HUES6 (cell line): ENCODE measurements around the gene IQUB.
A peak's percentile ranks its signal among the peaks of the same experiment; 100 is the strongest.
"Not testable (repeated sequence)": the region's sequence is repeated elsewhere in the genome, so short reads cannot be mapped to it uniquely, and the experiment has no call there.

Experiments used
- H3K27ac ChIP-seq: 2 replicates; pipeline ENCODE4 v1.7.0; 2013; ENCODE audit warnings: low read depth, mild to moderate bottlenecking, low read length, inconsistent platforms
- H3K27me3 ChIP-seq: 2 replicates; pipeline ENCODE4 v1.6.1; 2013; ENCODE audit warnings: low read length; ENCODE audit not compliant: control insufficient read depth, insufficient read depth
- H3K36me3 ChIP-seq: 2 replicates; pipeline ENCODE4 v1.6.1; 2013; ENCODE audit warnings: low read length; ENCODE audit not compliant: control insufficient read depth, insufficient read depth
- H3K4me1 ChIP-seq: 2 replicates; pipeline ENCODE4 v1.6.1; 2013; ENCODE audit warnings: low read length; ENCODE audit not compliant: control insufficient read depth, insufficient read depth
- H3K4me3 ChIP-seq: 2 replicates; pipeline ENCODE4 v1.5.1; 2013; ENCODE audit warnings: low read depth, low read length
- H3K9ac ChIP-seq: one replicate; pipeline ENCODE4 v1.6.1; 2013; ENCODE audit warnings: mild to moderate bottlenecking, low read length
- H3K9me3 ChIP-seq: 2 replicates; pipeline ENCODE4 v1.6.1; 2013; ENCODE audit warnings: low read depth, low read length; ENCODE audit not compliant: control insufficient read depth, insufficient read depth

The IQUB gene

DNA sequence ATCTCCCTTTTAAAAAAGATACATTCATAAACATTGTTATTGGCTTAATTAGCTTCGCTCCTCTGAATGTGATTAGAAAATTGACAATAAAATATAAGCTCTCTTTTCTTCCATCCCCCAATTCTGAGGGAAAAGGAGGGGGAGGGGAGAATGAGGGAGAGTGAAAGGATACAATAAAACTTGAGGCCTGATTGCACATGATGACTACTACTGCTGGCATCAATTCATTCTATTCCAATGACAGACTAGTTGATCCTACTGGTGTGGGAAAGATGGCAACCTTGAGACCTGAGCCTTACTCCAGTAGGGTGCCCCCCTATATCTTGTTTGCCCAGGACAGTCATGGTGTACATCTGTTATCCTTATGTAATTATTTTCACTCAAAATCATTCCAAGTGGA lies 4.5 kb upstream of the IQUB start:
- Histone ChIP-seq H3K9ac (no peak overlapping the region), H3K9me3 (no peaks in the 10 kb centered on the region), H3K4me3 (no peak overlapping the region), H3K27ac (no peak overlapping the region), H3K36me3 (peaks cover 7% of the 10 kb centered on the region), H3K27me3 (peaks cover 4% of the 10 kb centered on the region), H3K4me1 (peaks cover 2% of the 10 kb centered on the region)

DNA sequence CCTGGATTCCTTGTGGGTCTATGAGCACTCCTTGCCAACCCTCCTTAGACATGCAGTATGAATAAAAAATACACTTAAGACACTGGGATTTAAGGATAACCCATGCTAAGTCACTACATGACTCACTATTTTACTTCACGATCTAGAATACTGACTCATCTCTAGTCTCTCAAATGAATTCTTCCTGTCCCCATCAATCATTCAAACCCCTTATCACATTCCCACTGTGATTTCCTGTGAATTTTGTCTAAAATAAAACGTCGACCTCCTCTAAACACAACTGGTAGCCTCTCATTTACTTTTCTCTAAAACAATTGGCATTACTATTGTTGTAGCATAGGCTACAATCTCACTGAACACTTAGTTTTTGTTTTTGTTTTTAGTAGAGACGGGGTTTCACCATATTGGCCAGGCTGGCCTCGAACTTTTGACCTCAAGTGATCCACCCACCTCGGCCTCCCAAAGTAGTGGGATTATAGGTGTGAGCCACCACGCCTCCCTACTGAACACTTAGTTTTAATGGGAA lies 3.9 kb upstream of the IQUB start:
- Histone ChIP-seq H3K27ac (no peak overlapping the region; the same call in 1 of the 2 replicates), H3K27me3 (peaks cover 10% of the 10 kb centered on the region), H3K9ac (no peak overlapping the region), H3K4me3 (no peak overlapping the region), H3K4me1 (peaks cover 4% of the 10 kb centered on the region), H3K36me3 (peaks cover 3% of the 10 kb centered on the region; the same call in 1 of the 2 replicates), H3K9me3 (no peaks in the 10 kb centered on the region)

DNA sequence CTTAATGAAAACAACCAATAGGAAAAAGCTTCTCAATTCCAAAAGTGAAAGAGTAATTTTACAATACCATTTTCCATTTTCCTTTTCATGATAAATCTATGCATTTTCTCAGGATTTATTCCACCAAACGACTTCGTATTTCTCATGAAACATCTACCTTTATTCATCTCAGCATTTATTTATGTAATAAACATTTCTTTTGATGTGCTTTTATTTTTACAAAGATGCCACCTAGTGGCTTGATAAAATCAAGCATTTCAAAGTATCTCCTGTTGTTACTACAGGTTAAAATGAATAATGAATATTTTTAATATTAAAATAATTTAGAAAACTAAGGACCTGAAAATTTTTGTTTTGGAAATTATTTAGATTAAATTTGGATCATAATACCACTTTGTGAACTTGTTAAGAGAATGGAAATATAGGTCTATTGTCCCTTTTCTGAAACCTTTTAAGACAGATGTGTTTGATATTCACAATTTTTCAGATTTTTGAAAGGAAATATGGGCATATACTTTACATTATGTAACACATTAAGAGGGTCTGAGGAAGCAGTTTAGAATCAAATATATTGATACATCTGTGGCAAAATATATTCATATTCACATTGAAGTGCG lies 2.7 kb upstream of the IQUB start:
- Histone ChIP-seq H3K4me3 (no peak overlapping the region), H3K27ac (no peak overlapping the region), H3K27me3 (peaks cover 18% of the 10 kb centered on the region), H3K4me1 (peaks cover 4% of the 10 kb centered on the region), H3K9ac (no peak overlapping the region), H3K36me3 (peaks cover 3% of the 10 kb centered on the region; the same call in 1 of the 2 replicates), H3K9me3 (no peaks in the 10 kb centered on the region)

DNA sequence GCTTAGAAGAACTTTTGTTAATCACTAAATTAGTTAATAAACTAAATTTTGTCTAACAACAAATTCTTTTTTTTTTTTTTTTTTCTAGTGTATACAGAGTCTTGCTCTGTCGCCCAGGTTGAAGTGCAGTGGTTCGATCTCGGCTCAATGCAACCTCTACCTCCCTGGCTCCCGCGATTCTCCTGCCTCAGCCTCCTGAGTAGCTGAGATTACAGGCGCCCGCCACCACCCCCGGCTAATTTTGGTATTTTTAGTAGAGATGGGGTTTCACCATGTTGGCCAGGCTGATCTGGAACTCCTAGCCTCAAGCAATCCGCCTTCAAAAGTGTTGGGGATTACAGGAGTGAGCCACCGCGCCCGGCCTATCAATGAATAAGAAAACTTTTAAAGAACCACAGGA lies 1.1 kb upstream of the IQUB start:
- Histone ChIP-seq H3K9ac (no peak overlapping the region), H3K36me3 (no peaks in the 10 kb centered on the region), H3K4me3 (peak overlapping the region; percentile 80), H3K4me1 (peaks cover 4% of the 10 kb centered on the region), H3K27me3 (peaks cover 18% of the 10 kb centered on the region), H3K9me3 (no peaks in the 10 kb centered on the region), H3K27ac (no peak overlapping the region)

DNA sequence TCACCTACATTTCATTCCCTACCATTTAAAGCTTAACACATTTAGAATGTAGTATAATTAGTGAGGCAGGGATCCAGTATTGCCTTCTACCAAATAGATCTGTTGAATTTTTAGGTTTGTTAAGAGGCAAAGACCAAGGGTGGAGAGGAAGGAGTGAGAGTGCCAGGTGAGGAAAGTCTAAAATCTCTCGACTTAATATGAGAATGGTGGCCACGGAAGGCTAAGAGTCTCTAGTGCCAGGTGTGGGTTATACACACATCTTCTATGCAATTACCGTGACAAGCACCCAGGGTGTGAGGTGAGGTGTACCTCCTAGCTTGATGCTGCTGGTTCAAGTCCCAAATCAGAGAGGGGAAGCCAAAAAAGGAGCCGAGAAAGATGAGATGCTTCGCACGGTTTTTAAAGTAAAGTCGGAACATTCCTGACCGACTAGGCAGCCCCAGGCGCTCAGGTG lies 439 bp downstream of the IQUB start:
- H3K36me3 ChIP-seq, result no peaks in the 10 kb centered on the region
- peak overlapping the region; percentile 80 for H3K4me3 ChIP-seq
- peaks cover 18% of the 10 kb centered on the region for H3K27me3 ChIP-seq
- no peaks in the 10 kb centered on the region for H3K9me3 ChIP-seq
- H3K4me1 ChIP-seq, result peaks cover 4% of the 10 kb centered on the region
- H3K27ac ChIP-seq, result no peak overlapping the region
- no peak overlapping the region for H3K9ac ChIP-seq

DNA sequence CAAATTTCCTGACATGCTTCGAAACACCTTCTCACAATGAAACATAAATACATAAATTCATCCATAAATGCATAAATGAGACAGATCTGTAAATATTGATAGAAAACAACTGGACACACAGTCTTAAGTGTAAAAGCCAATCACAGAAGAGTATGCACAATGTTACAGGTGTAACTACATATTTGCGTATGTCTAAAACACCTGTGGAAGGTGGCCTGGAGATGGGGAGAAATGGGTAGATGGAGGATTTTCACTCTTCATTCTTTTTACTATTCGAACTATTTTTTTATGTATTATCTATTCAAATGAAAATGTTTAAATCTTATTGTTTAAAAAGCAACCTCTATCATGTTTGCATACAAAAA lies 860 bp downstream of the IQUB start:
- Histone ChIP-seq H3K9me3 (no peaks in the 10 kb centered on the region), H3K4me1 (peaks cover 4% of the 10 kb centered on the region), H3K27ac (no peak overlapping the region), H3K27me3 (peaks cover 18% of the 10 kb centered on the region), H3K36me3 (no peaks in the 10 kb centered on the region), H3K4me3 (peak overlapping the region; percentile 80), H3K9ac (no peak overlapping the region)

DNA sequence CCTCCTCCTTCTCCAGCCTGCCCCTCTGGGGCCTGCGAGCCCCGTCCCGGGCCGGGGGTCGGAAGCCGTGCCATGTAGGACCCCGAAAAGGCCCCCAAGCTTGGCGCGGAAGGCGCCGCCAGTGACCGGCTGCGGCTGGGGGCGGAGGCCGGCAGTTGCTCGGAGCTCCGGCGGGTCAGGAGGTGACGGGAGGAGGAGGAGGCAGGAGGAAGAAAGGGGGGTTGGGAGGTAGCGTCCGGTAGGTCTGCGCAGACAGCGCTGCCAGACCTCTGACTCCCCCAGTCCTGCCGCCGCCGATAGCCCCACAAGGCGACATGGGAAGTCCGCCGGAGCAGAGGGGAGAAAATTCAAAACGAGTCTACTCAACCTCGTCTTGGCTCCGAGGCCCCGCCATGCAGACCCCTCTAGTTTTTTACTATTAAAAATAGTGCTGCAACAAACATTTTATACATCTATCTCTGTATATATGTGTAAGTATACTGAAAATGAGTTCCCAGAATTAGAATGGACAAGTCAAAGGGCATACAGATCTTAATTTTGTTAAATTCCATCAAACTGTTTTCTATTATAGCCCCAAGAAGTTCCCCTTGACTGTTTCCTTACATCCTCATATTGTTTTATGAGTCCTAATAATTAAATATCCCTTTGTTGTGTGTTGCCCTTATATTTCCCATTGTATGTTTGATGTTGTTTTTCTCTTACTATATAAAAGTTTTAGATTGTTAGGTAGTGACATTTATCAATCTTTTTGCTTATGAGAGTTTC lies 1.4 kb downstream of the IQUB start:
- not testable (repeated sequence) for H3K36me3 ChIP-seq, H3K9me3 ChIP-seq, H3K27ac ChIP-seq, H3K4me1 ChIP-seq
- H3K27me3 ChIP-seq, result peaks cover 18% of the 10 kb centered on the region
- peak overlapping the region; percentile 26 for H3K9ac ChIP-seq
- peak overlapping the region; percentile 64 for H3K4me3 ChIP-seq

DNA sequence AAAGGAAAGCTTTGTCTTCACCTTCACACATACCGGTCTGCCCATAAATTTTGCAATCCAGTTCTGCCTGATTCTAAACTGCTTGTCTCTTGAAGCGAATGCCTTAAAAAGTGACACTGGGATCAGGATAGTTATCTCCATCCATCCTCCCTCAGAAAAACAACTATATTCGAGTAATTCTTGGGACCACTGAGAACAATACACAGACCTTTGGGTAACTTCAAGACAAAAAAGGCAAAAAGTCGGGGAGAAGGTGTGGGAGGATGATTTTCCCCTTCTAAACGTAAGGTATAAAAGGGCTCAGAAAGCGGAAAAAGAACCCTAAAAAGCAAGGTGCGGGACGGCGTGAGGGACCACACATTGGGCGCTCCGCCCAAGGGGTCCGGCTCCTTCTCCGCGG lies 2.1 kb downstream of the IQUB start:
- Histone ChIP-seq H3K4me3 (peak overlapping the region; percentile 64), H3K27me3 (peaks cover 18% of the 10 kb centered on the region), H3K9ac (peak overlapping the region; percentile 26)
- H3K27ac ChIP-seq, H3K9me3 ChIP-seq, H3K4me1 ChIP-seq, H3K36me3 ChIP-seq: not testable (repeated sequence)

DNA sequence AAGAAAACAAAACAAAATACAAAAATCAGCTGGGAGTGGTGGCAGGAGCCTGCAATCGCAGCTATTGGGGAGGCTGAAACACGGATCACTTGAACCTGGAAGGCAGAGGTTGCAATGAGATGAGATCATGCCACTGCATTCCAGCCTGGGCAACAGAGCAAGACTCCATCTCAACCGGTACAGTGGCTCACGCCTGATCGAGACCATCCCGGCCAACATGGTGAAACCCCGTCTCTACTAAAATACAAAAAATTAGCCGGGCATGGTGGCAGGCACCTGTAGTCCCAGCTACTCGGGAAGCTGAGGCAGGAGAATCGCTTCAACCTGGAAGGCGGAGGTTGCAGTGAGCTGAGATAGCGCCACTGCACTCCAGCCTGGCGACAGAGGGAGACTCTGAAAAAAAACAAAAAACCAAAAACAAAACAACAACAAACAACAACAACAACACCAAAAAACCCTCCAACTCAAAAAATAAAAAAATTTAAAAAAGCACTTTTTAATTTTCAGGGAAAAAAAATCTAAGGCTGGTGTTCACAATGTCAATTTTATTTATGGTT lies 4.3 kb downstream of the IQUB start:
- not testable (repeated sequence) for H3K27ac ChIP-seq, H3K36me3 ChIP-seq, H3K9me3 ChIP-seq, H3K4me3 ChIP-seq, H3K9ac ChIP-seq, H3K4me1 ChIP-seq
- peaks cover 18% of the 10 kb centered on the region for H3K27me3 ChIP-seq

DNA sequence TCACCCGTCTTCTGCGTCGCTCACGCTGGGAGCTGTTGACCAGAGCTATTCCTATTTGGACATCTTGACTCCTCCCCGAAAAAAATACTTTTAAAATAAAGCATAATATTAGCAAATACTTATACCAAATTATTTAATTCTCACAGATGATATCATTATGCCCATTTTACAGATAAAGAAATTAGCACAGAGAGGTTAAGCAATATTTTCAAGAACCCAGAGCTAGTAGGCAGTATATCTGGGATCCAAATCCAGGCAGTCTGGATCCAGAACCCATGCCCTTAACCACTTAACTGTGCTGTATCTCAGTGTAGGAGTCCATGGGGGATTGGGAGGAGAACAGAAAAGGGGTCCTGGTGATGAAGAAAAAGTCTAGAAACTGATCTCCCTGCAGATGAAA lies 6.1 kb downstream of the IQUB start:
- H3K27ac ChIP-seq, result no peak overlapping the region
- H3K9ac ChIP-seq, result peak overlapping the region; percentile 52
- H3K27me3 ChIP-seq, result peaks cover 8% of the 10 kb centered on the region
- no peaks in the 10 kb centered on the region for H3K36me3 ChIP-seq
- peak overlapping the region; percentile 54 for H3K4me3 ChIP-seq
- no peaks in the 10 kb centered on the region for H3K9me3 ChIP-seq
- H3K4me1 ChIP-seq, result no peaks in the 10 kb centered on the region

DNA sequence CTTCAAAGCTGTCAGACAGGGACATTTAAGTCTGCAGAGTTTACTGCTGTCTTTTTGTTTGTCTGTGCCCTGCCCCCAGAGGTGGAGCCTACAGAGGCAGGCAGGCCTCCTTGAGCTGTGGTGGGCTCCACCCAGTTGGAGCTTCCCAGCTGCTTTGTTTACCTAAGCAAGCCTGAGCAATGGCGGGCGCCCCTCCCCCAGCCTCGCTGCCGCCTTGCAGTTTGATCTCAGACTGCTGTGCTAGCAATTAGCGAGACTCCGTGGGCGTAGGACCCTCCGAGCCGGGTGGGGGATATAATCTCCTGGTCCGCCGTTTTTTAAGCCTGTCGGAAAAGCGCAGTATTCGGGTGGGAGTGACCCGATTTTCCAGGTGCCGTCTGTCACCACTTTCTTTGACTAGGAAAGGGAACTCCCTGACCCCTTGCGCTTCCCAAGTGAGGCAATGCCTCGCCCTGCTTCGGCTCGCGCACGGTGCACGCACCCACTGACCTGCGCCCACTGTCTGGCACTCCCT lies 6.6 kb downstream of the IQUB start:
- Histone ChIP-seq H3K9ac (peak overlapping the region; percentile 52), H3K4me3 (peak overlapping the region; percentile 54)
- H3K36me3 ChIP-seq, H3K4me1 ChIP-seq, H3K27me3 ChIP-seq, H3K9me3 ChIP-seq, H3K27ac ChIP-seq: not testable (repeated sequence)
